Limb (tissue), 2 donors: ENCODE results near the gene CBLB.
"Not testable (repeated sequence)": the region's sequence is repeated elsewhere in the genome, so short reads cannot be mapped to it uniquely, and the experiment has no call there.

Experiments
- DNase-seq, 2 donors: peaks; one replicate each; pipeline ENCODE4 v3.0.0-alpha.2; 2016; ENCODE audit errors: extremely low spot score in 2 of 2

Gene CBLB

GRCh38 chr3:105821433-105821832 is 47.4 kb downstream of the CBLB start:
- no peak for DNase-seq

- no peak for DNase-seq
These were observed 52.0 kb downstream of the CBLB start for GRCh38 chr3:105816833-105817232.

- not testable (repeated sequence) for DNase-seq
These were observed 53.5 kb downstream of the CBLB start for GRCh38 chr3:105815331-105815730.

- DNase-seq = no peak
These were observed 55.1 kb downstream of the CBLB start for GRCh38 chr3:105813710-105814109.

GRCh38 chr3:105812194-105812586 is 56.6 kb downstream of the CBLB start:
- no peak for DNase-seq

- no peak for DNase-seq
These were observed 57.2 kb downstream of the CBLB start for GRCh38 chr3:105811518-105812193.

- no peak for DNase-seq
These were observed 59.5 kb downstream of the CBLB start for GRCh38 chr3:105809208-105809888.

- DNase-seq = no peak
These were observed 61.1 kb downstream of the CBLB start for GRCh38 chr3:105807701-105808100.

- no peak for DNase-seq
These were observed 61.7 kb downstream of the CBLB start for GRCh38 chr3:105807146-105807545.

- no peak for DNase-seq
These were observed 62.5 kb downstream of the CBLB start for GRCh38 chr3:105806359-105806758.

GRCh38 chr3:105805404-105805803 is 63.4 kb downstream of the CBLB start:
- no peak for DNase-seq

GRCh38 chr3:105802118-105802706 is 66.6 kb downstream of the CBLB start:
- no peak for DNase-seq

GRCh38 chr3:105801397-105801796 is 67.4 kb downstream of the CBLB start:
- no peak for DNase-seq

GRCh38 chr3:105800320-105800719 is 68.5 kb downstream of the CBLB start:
- no peak for DNase-seq

GRCh38 chr3:105799286-105799685 is 69.5 kb downstream of the CBLB start:
- DNase-seq = no peak

- no peak for DNase-seq
These were observed 70.4 kb downstream of the CBLB start for GRCh38 chr3:105798381-105798934.

- no peak for DNase-seq
These were observed 75.8 kb downstream of the CBLB start for GRCh38 chr3:105793040-105793439.

GRCh38 chr3:105791919-105792786 is 76.7 kb downstream of the CBLB start:
- no peak for DNase-seq

- no peak for DNase-seq
These were observed 77.7 kb downstream of the CBLB start for GRCh38 chr3:105791131-105791530.

GRCh38 chr3:105790534-105790933 is 78.3 kb downstream of the CBLB start:
- DNase-seq = no peak

GRCh38 chr3:105788593-105788992 is 80.2 kb downstream of the CBLB start:
- DNase-seq = no peak

GRCh38 chr3:105787453-105787852 is 81.4 kb downstream of the CBLB start:
- no peak for DNase-seq
